EL (cell line): Measurements from ENCODE around the gene SUCO.

ENCODE experiments used
- DNase-seq: peaks from one replicate; pipeline ENCODE4 v3.0.0-alpha.2; 2016

Gene SUCO

GRCh38 chr1:172515927-172516326 is 17.0 kb upstream of the SUCO start:
- no peak for DNase-seq

- no peak for DNase-seq
These were observed 15.9 kb upstream of the SUCO start for GRCh38 chr1:172517081-172517480.

- no peak for DNase-seq
These were observed 15.4 kb upstream of the SUCO start for GRCh38 chr1:172517545-172517944.

GRCh38 chr1:172529304-172529703 is 3.6 kb upstream of the SUCO start:
- DNase-seq, result no peak

- peak; percentile 10 for DNase-seq
These were observed 3.0 kb upstream of the SUCO start for GRCh38 chr1:172530000-172530399.

- DNase-seq, result no peak
These were observed 1.4 kb upstream of the SUCO start for GRCh38 chr1:172531412-172532182.

GRCh38 chr1:172532183-172532699 is 709 bp upstream of the SUCO start:
- peak; percentile 98 for DNase-seq

GRCh38 chr1:172533513-172534151 is 682 bp downstream of the SUCO start:
- DNase-seq, result peak; percentile 44

- no peak for DNase-seq
These were observed 3.3 kb downstream of the SUCO start for GRCh38 chr1:172536256-172536655.

- DNase-seq, result no peak
These were observed 4.4 kb downstream of the SUCO start for GRCh38 chr1:172537366-172537765.

GRCh38 chr1:172537827-172538391 is 5.0 kb downstream of the SUCO start:
- DNase-seq, result no peak

- no peak for DNase-seq
These were observed 7.7 kb downstream of the SUCO start for GRCh38 chr1:172540635-172541034.

- DNase-seq, result no peak
These were observed 11.6 kb downstream of the SUCO start for GRCh38 chr1:172544481-172545104.

GRCh38 chr1:172545396-172546004 is 12.6 kb downstream of the SUCO start:
- no peak for DNase-seq

GRCh38 chr1:172547071-172547470 is 14.1 kb downstream of the SUCO start:
- DNase-seq, result peak; percentile 41

GRCh38 chr1:172549621-172550280 is 16.8 kb downstream of the SUCO start:
- DNase-seq, result no peak

- DNase-seq, result no peak
These were observed 18.3 kb downstream of the SUCO start for GRCh38 chr1:172551279-172551678.

- DNase-seq, result no peak
These were observed 22.0 kb downstream of the SUCO start for GRCh38 chr1:172554915-172555314.

- no peak for DNase-seq
These were observed 23.5 kb downstream of the SUCO start for GRCh38 chr1:172556461-172556860.

- no peak for DNase-seq
These were observed 24.3 kb downstream of the SUCO start for GRCh38 chr1:172557270-172557669.

GRCh38 chr1:172559572-172560210 is 26.7 kb downstream of the SUCO start:
- no peak for DNase-seq

GRCh38 chr1:172561252-172561651 is 28.3 kb downstream of the SUCO start:
- peak; percentile 90 for DNase-seq
